Kidney (tissue), 14 donors: ENCODE results near the gene C16orf74. TPM values are rescaled to one million over a fixed set of nuclear protein-coding genes. Genes with fewer than 3 reads are reported as not detected.

Experiments used
- DNase-seq, 5 donors: peaks; one replicate each; pipeline ENCODE4 v3.0.0-alpha.2; 2013 to 2020
- FAIRE-seq: peaks from 2 replicates; lab custom pipeline; 2012; peaks lifted over from hg19 to GRCh38; lab: Jason Lieb, UNC
- H3K27ac ChIP-seq, 2 donors: one replicate each; pipeline ENCODE4 v1.7.0; 2013; ENCODE audit warnings: low read depth in 2 of 2, low read length in 2 of 2, inconsistent platforms in 1 of 2
- H3K27me3 ChIP-seq: one replicate; pipeline ENCODE4 v1.7.1; 2013; ENCODE audit warnings: low read length, inconsistent platforms; ENCODE audit not compliant: control insufficient read depth, insufficient read depth
- H3K36me3 ChIP-seq, 3 donors: one replicate each; pipeline versions ENCODE4 v1.7.0 to v1.7.1; 2013; ENCODE audit warnings: low read length in 3 of 3, control low read depth in 1 of 3, inconsistent platforms in 1 of 3; ENCODE audit not compliant: insufficient read depth in 3 of 3, control insufficient read depth in 2 of 3
- H3K4me1 ChIP-seq, 3 donors: one replicate each; pipeline versions ENCODE4 v1.7.0 to v1.7.1; 2013; ENCODE audit warnings: low read length in 3 of 3, inconsistent platforms in 1 of 3, low read depth in 1 of 3; ENCODE audit not compliant: control insufficient read depth in 2 of 3, insufficient read depth in 2 of 3
- H3K4me3 ChIP-seq, 3 donors: one replicate each; pipeline versions ENCODE4 v1.7.0 to v1.8.1; 2013; ENCODE audit warnings: low read length in 3 of 3, control low read depth in 1 of 3, inconsistent platforms in 1 of 3
- H3K9ac ChIP-seq, 3 donors: one replicate each; pipeline versions ENCODE4 v1.7.0 to v1.7.1; 2013; ENCODE audit warnings: low read length in 3 of 3, control low read depth in 1 of 3, inconsistent platforms in 1 of 3
- H3K9me3 ChIP-seq, 3 donors: one replicate each; pipeline versions ENCODE4 v1.7.0 to v1.7.1; 2013; ENCODE audit warnings: low read length in 3 of 3, control low read depth in 1 of 3, inconsistent platforms in 1 of 3; ENCODE audit not compliant: control insufficient read depth in 2 of 3, insufficient read depth in 1 of 3
- CTCF ChIP-seq: IDR thresholded peaks from 3 replicates; pipeline ENCODE4 v1.5.1; 2012; ENCODE audit warnings: mild to moderate bottlenecking, moderate library complexity, borderline replicate concordance; ENCODE audit not compliant: insufficient read depth; ENCODE audit errors: extremely low read depth
- intact Hi-C: fragments of 100-400 bp; cut with DNase I; formaldehyde crosslinking; loops from one replicate; pipeline ENCODE4 v1.11.1; 2022
- polyA plus RNA-seq: library from polyadenylated mRNA; stranded (reverse); fragments of 350-450 nt; fragmentation: Illumina TruSeq; extraction: RNeasy Lipid Tissue Mini Kit (QIAGEN cat#74804); gene quantifications from one replicate; pipeline ENCODE4 v1.2.3, GENCODE V29; 2014; ENCODE audit warnings: low read depth, low replicate concordance; ENCODE audit not compliant: insufficient read depth
- total RNA-seq: library from RNA; stranded (reverse); fragmentation: NEBNext Ultra II Directional; extraction: Animal tissue kit (Norgen Biotek cat#: 25700); gene quantifications from one replicate; pipeline ENCODE4 v1.2.1, GENCODE V29; 2021
- donor health status: control.
- donor health status: control.
- donor health status: control.
- donor health status: control.
- donor health status: control.
- donor health status: DM: yes; HTN: yes; CAD: no.
- donor health status: Normal renal cell carcinoma (clear cell type).

C16orf74 gene
- total and polyA plus RNA-seq, 2 donors from 2014 or later = 3.5 to 4.6 TPM

DNA sequence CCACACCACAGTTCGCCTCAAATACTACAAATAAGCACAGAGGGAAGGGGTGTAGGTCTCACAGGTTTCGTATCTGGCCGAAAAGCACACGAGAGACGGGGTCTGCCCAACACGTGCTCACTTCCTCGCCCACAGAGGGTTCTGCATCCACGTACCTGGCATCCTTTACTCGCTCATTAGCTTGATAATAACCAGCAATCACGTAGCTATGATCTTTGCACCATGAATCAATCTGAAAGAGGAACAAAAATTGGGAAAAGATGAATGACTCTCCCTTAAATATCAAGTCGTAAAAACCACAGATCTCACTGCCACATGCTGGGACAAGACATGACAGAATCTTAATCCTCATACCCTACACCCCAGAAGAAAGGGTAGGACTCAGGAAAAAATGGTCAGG is 37.9 kb upstream of the C16orf74 start:
- intact Hi-C loops = no loop called here
- H3K4me3 ChIP-seq = no peak overlapping the region
- no peaks in the 10 kb centered on the region for H3K27me3 ChIP-seq
- H3K36me3 ChIP-seq = peaks cover 0 to 26% (median 24%) of the 10 kb centered on the region in 3 donors
- FAIRE-seq = no peak
- H3K27ac ChIP-seq = no peak overlapping the region
- no peak for TF ChIP-seq CTCF
- no peak overlapping the region for H3K9ac ChIP-seq
- DNase-seq = no peak
- H3K9me3 ChIP-seq = no peaks in the 10 kb centered on the region
- no peaks in the 10 kb centered on the region for H3K4me1 ChIP-seq

- peaks cover 0 to 3% (median 0%) of the 10 kb centered on the region in 3 donors for H3K4me1 ChIP-seq
- FAIRE-seq (no peak), DNase-seq (no peak)
- intact Hi-C loops = no loop called here
- no peak overlapping the region for H3K27ac ChIP-seq
- no peak for TF ChIP-seq CTCF
- H3K36me3 ChIP-seq = peaks cover 0 to 29% (median 19%) of the 10 kb centered on the region in 3 donors
- no peak overlapping the region for H3K9ac ChIP-seq
- no peak overlapping the region for H3K4me3 ChIP-seq
- H3K27me3 ChIP-seq = no peaks in the 10 kb centered on the region
- H3K9me3 ChIP-seq = no peaks in the 10 kb centered on the region
Measured at GRCh38 chr16:85785927-85786326, 35.0 kb upstream of the C16orf74 start.

DNA sequence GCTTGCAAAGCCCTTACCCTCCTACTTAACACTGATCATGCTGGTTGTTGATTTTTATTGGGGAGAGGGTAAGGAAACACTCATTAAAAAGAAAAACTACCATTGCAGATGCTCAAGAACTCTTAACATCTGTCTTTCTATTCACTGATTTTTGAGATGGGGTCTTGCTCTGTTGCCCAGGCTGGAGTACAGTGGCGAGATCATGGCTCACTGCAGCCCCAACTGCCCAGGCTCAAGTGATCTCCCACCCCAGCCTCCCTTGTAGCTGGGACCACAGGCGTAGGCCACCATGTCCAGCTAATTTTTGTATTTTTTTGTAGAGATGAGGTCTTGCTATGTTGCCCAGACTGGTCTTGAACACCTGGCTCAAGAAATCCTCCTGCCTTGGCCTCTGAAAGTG is 33.9 kb upstream of the C16orf74 start:
- Histone ChIP-seq H3K36me3 (peaks cover 0 to 40% (median 24%) of the 10 kb centered on the region in 3 donors), H3K27me3 (no peaks in the 10 kb centered on the region), H3K9ac (no peak overlapping the region), H3K9me3 (no peaks in the 10 kb centered on the region), H3K27ac (no peak overlapping the region), H3K4me1 (peaks cover 0 to 3% (median 0%) of the 10 kb centered on the region in 3 donors), H3K4me3 (no peak overlapping the region)
- no peak for TF ChIP-seq CTCF
- intact Hi-C loops = no loop called here
- FAIRE-seq (no peak), DNase-seq (no peak)

GRCh38 chr16:85783441-85783840 is 32.5 kb upstream of the C16orf74 start:
- Histone ChIP-seq H3K9ac (no peak overlapping the region), H3K36me3 (peaks cover 0 to 43% (median 26%) of the 10 kb centered on the region in 3 donors), H3K4me3 (no peak overlapping the region), H3K4me1 (peaks cover 0 to 3% (median 0%) of the 10 kb centered on the region in 3 donors), H3K27ac (no peak overlapping the region), H3K27me3 (no peaks in the 10 kb centered on the region), H3K9me3 (no peaks in the 10 kb centered on the region)
- FAIRE-seq = no peak
- no peak for TF ChIP-seq CTCF
- peak in 1 of 5 donors; percentile 55 for DNase-seq
- intact Hi-C loops = no loop called here
